Osteocyte (in vitro differentiated cells): ENCODE data around the gene FARS2. TPM values are rescaled to one million over a fixed set of nuclear protein-coding genes. Genes with fewer than 3 reads are reported as not detected.

Source experiments
- DNase-seq: peaks from one replicate; pipeline ENCODE4 v3.0.0; 2021; ENCODE audit warnings: mixed read lengths; ENCODE audit not compliant: unreplicated experiment; ENCODE audit errors: extremely low spot score
- H3K27ac Mint-ChIP-seq: one replicate; pipeline ENCODE4 v1.8.0; 2021; ENCODE audit warnings: mild to moderate bottlenecking, mixed read lengths; ENCODE audit not compliant: unreplicated experiment
- H3K27me3 Mint-ChIP-seq: one replicate; pipeline ENCODE4 v1.8.0; 2021; ENCODE audit warnings: mixed read lengths; ENCODE audit not compliant: unreplicated experiment
- H3K36me3 Mint-ChIP-seq: one replicate; pipeline ENCODE4 v1.8.0; 2021; ENCODE audit warnings: mixed read lengths; ENCODE audit not compliant: unreplicated experiment
- H3K4me1 Mint-ChIP-seq: one replicate; pipeline ENCODE4 v1.8.0; 2021; ENCODE audit warnings: mixed read lengths; ENCODE audit not compliant: unreplicated experiment
- H3K4me3 Mint-ChIP-seq: one replicate; pipeline ENCODE4 v1.8.0; 2021; ENCODE audit warnings: mild to moderate bottlenecking, moderate library complexity, mixed read lengths; ENCODE audit not compliant: unreplicated experiment
- H3K9me3 Mint-ChIP-seq: one replicate; pipeline ENCODE4 v1.8.0; 2021; ENCODE audit warnings: mixed read lengths; ENCODE audit not compliant: unreplicated experiment
- CTCF ChIP-seq: fragments of 200-600 bp; sonication (generic); IDR thresholded peaks from 2 replicates; pipeline ENCODE4 v1.5.0; 2021; ENCODE audit warnings: antibody characterized with exemption, mild to moderate bottlenecking, moderate library complexity
- total RNA-seq: library from RNA; stranded (reverse); gene quantifications from 2 replicates; pipeline ENCODE4 v1.2.1, GENCODE V29; 2021

FARS2 gene
- total RNA-seq, 1 donor from 2014 or later = 17.4 TPM

DNA sequence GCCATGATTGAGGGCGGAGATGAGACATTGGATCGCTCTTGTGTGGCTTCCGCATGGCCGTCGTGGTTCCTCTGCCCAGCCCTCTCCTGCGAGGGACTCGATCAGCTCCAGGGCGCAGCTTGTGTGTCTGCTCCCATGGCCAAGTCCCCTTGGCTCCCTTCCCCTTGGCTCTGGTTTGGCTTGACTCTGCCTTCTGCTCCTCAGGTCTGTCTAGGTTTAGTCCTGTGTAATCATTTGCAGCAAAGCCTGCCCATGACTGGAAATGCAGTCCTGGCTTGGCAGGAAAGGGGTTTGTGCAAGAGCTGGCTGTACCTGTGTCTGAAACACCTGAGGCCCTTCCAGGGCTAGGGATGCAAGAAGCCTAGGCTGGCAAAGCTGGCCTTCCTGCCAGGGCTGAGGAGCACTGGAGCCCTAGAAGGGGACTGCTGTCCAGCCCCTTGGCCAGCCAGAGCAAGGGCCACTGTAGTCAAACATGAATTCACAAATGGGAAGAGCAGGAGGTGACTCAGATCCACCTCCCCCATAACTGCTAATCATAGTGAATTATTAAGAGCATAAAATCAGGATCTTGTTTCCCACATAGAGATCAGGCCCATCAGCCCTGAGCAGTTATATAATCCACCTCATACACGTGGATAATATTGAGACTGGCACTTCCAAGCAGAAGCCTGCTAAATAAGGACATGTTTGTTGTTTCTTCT is 196.8 kb downstream of the FARS2 start:
- Mint-ChIP-seq H3K4me3 (no peak overlapping the region), H3K36me3 (peaks cover 2% of the 10 kb centered on the region), H3K27me3 (no peaks in the 10 kb centered on the region), H3K9me3 (no peaks in the 10 kb centered on the region), H3K4me1 (peaks cover 26% of the 10 kb centered on the region), H3K27ac (no peak overlapping the region)
- no peak for TF ChIP-seq CTCF
- no peak for DNase-seq

- no peak overlapping the region for H3K4me3 Mint-ChIP-seq
- DNase-seq = no peak
- no peaks in the 10 kb centered on the region for H3K27me3 Mint-ChIP-seq
- H3K9me3 Mint-ChIP-seq = no peaks in the 10 kb centered on the region
- peak overlapping the region; percentile 5 for H3K27ac Mint-ChIP-seq
- TF ChIP-seq CTCF = no peak
- H3K36me3 Mint-ChIP-seq = peaks cover 2% of the 10 kb centered on the region
- H3K4me1 Mint-ChIP-seq = peaks cover 36% of the 10 kb centered on the region
Measured at GRCh38 chr6:5459346-5459745, 198.0 kb downstream of the FARS2 start.

DNA sequence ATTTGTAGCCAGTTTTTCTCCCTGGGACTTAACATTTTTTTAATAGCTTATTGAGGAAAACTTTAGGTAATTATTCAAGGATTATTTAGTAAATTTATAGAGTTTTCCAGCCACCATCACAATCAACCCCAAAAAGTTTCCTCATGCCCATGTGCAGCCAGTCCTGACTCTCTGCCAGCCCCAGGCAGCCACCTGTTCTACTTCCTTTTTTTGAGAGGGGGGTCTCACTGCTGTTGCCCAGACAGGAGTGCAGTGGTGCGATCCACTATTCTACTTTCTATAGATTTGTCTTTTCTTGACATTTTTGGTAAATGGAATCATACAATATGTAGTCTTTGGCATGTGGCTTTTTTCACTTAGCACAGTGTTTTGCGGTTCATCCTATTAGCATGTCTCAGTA is 200.1 kb downstream of the FARS2 start:
- Mint-ChIP-seq H3K9me3 (no peaks in the 10 kb centered on the region), H3K27me3 (no peaks in the 10 kb centered on the region), H3K4me1 (peaks cover 46% of the 10 kb centered on the region), H3K27ac (no peak overlapping the region), H3K4me3 (no peak overlapping the region), H3K36me3 (peaks cover 2% of the 10 kb centered on the region)
- TF ChIP-seq CTCF = no peak
- no peak for DNase-seq

GRCh38 chr6:5462856-5463255 is 201.5 kb downstream of the FARS2 start:
- H3K9me3 Mint-ChIP-seq = no peaks in the 10 kb centered on the region
- H3K36me3 Mint-ChIP-seq = peaks cover 2% of the 10 kb centered on the region
- DNase-seq = no peak
- H3K27me3 Mint-ChIP-seq = no peaks in the 10 kb centered on the region
- peaks cover 40% of the 10 kb centered on the region for H3K4me1 Mint-ChIP-seq
- no peak for TF ChIP-seq CTCF
- no peak overlapping the region for H3K4me3 Mint-ChIP-seq
- no peak overlapping the region for H3K27ac Mint-ChIP-seq

- H3K4me1 Mint-ChIP-seq = peaks cover 38% of the 10 kb centered on the region
- H3K36me3 Mint-ChIP-seq = peaks cover 2% of the 10 kb centered on the region
- no peaks in the 10 kb centered on the region for H3K9me3 Mint-ChIP-seq
- H3K4me3 Mint-ChIP-seq = no peak overlapping the region
- TF ChIP-seq CTCF = no peak
- peak overlapping the region; percentile 46 for H3K27ac Mint-ChIP-seq
- H3K27me3 Mint-ChIP-seq = no peaks in the 10 kb centered on the region
- no peak for DNase-seq
Measured at GRCh38 chr6:5463690-5464089, 202.4 kb downstream of the FARS2 start.
